Vagina (tissue), 2 donors: ENCODE data around the gene RBM4. TPM values are rescaled to one million over a fixed set of nuclear protein-coding genes. Genes with fewer than 3 reads are reported as not detected.

ENCODE experiments used
- DNase-seq, 2 donors: peaks; one replicate each; pipeline ENCODE4 v3.0.0-alpha.2; 2017; ENCODE audit errors: extremely low spot score in 2 of 2
- H3K27ac ChIP-seq: fragments of 200-600 bp; sonication (generic); one replicate; pipeline ENCODE4 v1.5.1; 2019
- H3K27me3 ChIP-seq: fragments of 200-600 bp; sonication (generic); one replicate; pipeline ENCODE4 v1.5.1; 2019
- H3K36me3 ChIP-seq, 2 donors: fragments of 200-600 bp; sonication (generic); one replicate each; pipeline ENCODE4 v1.5.1; 2017 to 2019
- H3K4me1 ChIP-seq: fragments of 200-600 bp; sonication (generic); one replicate; pipeline ENCODE4 v1.5.1; 2019
- H3K4me3 ChIP-seq, 2 donors: fragments of 200-600 bp; sonication (generic); 1 replicate in 1 of 2; 2 replicates in 1 of 2; pipeline ENCODE4 v1.5.1; 2016 to 2019
- H3K9me3 ChIP-seq: fragments of 200-600 bp; sonication (generic); one replicate; pipeline ENCODE4 v1.5.1; 2019
- POLR2A ChIP-seq, 2 donors: fragments of 450-650 bp; IDR thresholded peaks; one replicate each; pipeline ENCODE4 v1.6.1; 2017; ENCODE audit warnings: antibody characterized with exemption in 2 of 2, mild to moderate bottlenecking in 2 of 2, moderate library complexity in 2 of 2
- POLR2AphosphoS5 ChIP-seq, 2 donors: sonication (generic); formaldehyde crosslinking; IDR thresholded peaks; one replicate each; pipeline ENCODE4 v1.9.0; 2017; ENCODE audit warnings: antibody characterized with exemption in 2 of 2, mild to moderate bottlenecking in 2 of 2, low read depth in 1 of 2; ENCODE audit not compliant: insufficient read depth in 1 of 2
- intact Hi-C: fragments of 100-400 bp; cut with DNase I; formaldehyde crosslinking; loops from one replicate; pipeline ENCODE4 v1.15.1; 2023
- total RNA-seq: library from RNA; depleted of rRNA; stranded (reverse); fragments of >200 nt; gene quantifications from one replicate; pipeline ENCODE4 v1.2.3, GENCODE V29; 2016
- TF ChIP-seq, protein P1 (sequence below), 3 experiments: fragments of 450-650 bp in 2 of 3; fragments of 200-600 bp in 1 of 3; sonication (generic) in 1 of 3; IDR thresholded peaks; one replicate each; pipeline ENCODE4 v1.5.1; 2017 to 2019; ENCODE audit warnings: antibody characterized with exemption in 3 of 3, mild to moderate bottlenecking in 2 of 3, moderate library complexity in 2 of 3

The RBM4 gene
- total RNA-seq, 1 donor from 2014 or later: 61.1 TPM

DNA sequence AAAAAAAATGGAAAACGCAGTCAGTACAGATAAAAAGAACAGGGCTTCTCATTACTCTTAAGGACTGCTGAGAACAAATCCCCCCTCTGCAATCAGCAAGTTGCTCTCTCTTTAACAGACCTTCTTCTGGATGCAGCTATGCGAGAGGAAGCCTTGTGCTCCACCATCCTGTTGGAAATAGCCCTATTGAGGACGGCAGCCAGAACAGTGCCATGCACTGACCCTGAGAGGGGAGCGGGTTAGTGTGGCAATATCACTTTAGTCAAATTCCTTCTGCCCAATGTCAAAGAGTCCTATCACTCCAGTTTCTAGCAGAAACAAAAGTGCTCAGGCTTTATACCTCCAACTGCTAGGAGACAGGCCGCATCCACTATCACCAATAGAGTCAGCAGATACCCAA lies 32.3 kb downstream of the RBM4 start:
- intact Hi-C loops: no loop called here
- TF ChIP-seq, protein P1, sequence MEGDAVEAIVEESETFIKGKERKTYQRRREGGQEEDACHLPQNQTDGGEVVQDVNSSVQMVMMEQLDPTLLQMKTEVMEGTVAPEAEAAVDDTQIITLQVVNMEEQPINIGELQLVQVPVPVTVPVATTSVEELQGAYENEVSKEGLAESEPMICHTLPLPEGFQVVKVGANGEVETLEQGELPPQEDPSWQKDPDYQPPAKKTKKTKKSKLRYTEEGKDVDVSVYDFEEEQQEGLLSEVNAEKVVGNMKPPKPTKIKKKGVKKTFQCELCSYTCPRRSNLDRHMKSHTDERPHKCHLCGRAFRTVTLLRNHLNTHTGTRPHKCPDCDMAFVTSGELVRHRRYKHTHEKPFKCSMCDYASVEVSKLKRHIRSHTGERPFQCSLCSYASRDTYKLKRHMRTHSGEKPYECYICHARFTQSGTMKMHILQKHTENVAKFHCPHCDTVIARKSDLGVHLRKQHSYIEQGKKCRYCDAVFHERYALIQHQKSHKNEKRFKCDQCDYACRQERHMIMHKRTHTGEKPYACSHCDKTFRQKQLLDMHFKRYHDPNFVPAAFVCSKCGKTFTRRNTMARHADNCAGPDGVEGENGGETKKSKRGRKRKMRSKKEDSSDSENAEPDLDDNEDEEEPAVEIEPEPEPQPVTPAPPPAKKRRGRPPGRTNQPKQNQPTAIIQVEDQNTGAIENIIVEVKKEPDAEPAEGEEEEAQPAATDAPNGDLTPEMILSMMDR (IDR thresholded peaks at IDR 0.05): no peak
- TF ChIP-seq POLR2AphosphoS5 (IDR thresholded peaks at IDR 0.05; ENCODE audit: insufficient read depth in 1 of 2, low read depth in 1 of 2) (no peak), POLR2A (IDR thresholded peaks at IDR 0.05) (no peak)
- Histone ChIP-seq H3K4me1 (peaks cover 29% of the 10 kb centered on the region), H3K27ac (no peak overlapping the region), H3K4me3 (no peak overlapping the region), H3K9me3 (no peaks in the 10 kb centered on the region), H3K27me3 (no peaks in the 10 kb centered on the region), H3K36me3 (peaks cover 0 to 7% of the 10 kb centered on the region in 2 donors)
- no peak for DNase-seq

DNA sequence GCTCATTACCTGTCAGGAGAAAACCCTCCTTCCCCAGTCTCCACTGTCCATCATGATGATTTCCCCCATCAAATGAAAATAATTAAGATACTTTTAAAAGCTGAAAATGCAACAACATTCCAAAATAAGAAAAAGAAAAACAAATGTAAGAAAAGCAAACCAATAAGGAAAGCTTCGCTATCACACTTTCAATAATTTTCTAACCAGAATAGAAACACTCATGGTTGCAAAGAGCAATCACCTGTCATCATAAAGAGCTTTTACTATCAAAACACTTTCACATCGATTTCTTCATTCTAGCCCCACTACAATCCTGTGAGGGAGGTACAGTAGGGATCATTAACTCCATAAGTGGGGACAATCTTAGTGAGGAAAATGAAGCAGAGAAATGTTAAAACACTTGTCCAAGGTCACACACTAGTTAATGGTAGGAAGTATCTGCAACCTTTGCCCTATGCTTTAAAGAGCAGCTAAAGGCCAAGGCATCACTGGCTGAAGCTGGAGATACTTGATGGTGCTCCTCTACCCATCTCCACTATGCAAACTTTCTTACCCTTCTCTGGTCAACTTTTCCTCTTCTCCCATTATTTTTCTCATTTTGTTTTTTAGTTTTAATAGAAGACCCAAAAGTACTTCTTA lies 36.6 kb downstream of the RBM4 start:
- H3K27me3 ChIP-seq: no peaks in the 10 kb centered on the region
- TF ChIP-seq, protein P1 (IDR thresholded peaks at IDR 0.05): no peak
- no peak for TF ChIP-seq POLR2A (IDR thresholded peaks at IDR 0.05)
- no peak for TF ChIP-seq POLR2AphosphoS5 (IDR thresholded peaks at IDR 0.05; ENCODE audit: insufficient read depth in 1 of 2, low read depth in 1 of 2)
- H3K4me1 ChIP-seq: peaks cover 44% of the 10 kb centered on the region
- no peak for DNase-seq
- intact Hi-C loops: no loop called here
- no peak overlapping the region for H3K27ac ChIP-seq
- H3K36me3 ChIP-seq: no peaks in the 10 kb centered on the region
- no peaks in the 10 kb centered on the region for H3K9me3 ChIP-seq
- H3K4me3 ChIP-seq: no peak overlapping the region

DNA sequence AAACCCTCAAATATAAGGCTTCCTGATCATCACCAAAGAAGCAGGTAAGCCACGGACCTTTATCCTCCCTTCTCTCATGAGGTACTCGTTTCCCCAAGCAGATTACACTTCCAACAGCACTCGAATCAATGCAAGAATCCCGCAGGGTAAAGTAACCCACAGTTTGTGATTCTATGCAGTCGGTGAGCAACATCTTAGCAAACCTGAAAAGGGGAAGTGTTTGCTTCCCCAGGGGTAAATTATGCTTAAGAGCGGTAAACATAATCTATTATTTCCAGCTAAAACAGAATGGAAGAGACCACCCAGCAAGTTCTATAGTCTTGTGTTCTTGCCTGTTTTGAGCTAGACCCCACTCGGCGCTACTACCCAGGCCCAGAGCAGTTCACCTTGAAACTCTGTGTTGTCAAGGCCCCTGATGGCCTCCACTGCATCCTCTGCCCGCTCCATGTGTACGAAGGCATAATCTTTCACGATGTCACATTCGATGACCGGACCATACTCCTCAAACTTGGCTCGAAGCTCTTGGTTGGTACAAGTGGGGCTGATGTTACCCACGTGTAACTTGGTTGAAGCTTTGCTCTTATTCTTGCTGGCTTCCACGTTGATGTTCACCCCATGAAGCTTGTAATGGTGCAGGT lies 37.9 kb downstream of the RBM4 start:
- DNase-seq: no peak
- Histone ChIP-seq H3K27ac (no peak overlapping the region), H3K27me3 (no peaks in the 10 kb centered on the region), H3K9me3 (no peaks in the 10 kb centered on the region), H3K4me1 (peaks cover 36% of the 10 kb centered on the region), H3K36me3 (no peaks in the 10 kb centered on the region), H3K4me3 (peak overlapping the region; percentile 66 to 87)
- TF ChIP-seq POLR2AphosphoS5 (IDR thresholded peaks at IDR 0.05; ENCODE audit: insufficient read depth in 1 of 2, low read depth in 1 of 2) (no peak), POLR2A (IDR thresholded peaks at IDR 0.05) (no peak)
- TF ChIP-seq, protein P1 (IDR thresholded peaks at IDR 0.05): no peak
- intact Hi-C loops: no loop called here

DNA sequence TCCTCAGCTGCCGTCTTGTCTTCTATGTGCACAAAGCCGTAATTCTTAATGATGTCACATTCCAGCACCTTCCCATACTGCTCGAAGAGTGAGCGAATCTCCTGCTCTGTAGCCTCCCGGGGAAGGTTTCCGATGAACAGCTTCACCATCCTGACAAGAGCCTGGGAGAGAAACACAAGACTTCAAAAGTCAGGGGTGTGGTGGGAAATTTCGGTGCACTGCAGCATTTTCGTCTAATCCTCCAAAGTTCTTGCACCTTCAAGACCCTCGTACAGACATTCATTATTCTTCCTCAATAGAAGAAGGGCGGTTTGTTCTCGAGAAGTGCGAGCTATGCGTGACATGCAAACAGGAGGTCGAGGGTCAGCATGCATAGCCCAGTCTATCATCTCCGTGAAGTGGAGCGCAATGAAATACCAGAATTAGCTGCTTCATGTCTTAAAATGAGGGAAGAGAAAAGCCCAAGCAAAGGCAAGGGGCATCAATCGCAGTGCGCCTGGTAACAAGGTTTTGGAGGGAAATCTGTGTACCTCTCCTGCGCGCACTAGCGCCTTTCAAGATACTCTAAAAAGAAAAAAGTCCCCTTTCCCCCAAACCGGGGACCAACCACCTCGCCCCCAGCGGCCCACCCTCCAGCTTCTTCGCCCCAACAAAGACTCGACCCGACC lies 38.6 kb downstream of the RBM4 start:
- intact Hi-C loops: no loop called here
- DNase-seq: no peak
- Histone ChIP-seq H3K4me1 (peaks cover 36% of the 10 kb centered on the region), H3K36me3 (no peaks in the 10 kb centered on the region), H3K4me3 (peak overlapping the region; percentile 66 to 87), H3K27me3 (no peaks in the 10 kb centered on the region), H3K9me3 (no peaks in the 10 kb centered on the region), H3K27ac (peak overlapping the region; percentile 93)
- TF ChIP-seq, protein P1 (IDR thresholded peaks at IDR 0.05): no peak
- no peak for TF ChIP-seq POLR2A (IDR thresholded peaks at IDR 0.05)
- no peak for TF ChIP-seq POLR2AphosphoS5 (IDR thresholded peaks at IDR 0.05; ENCODE audit: insufficient read depth in 1 of 2, low read depth in 1 of 2)
